ENCODE data around the gene ASPHD1.
A peak's percentile ranks its signal among the peaks of the same experiment; 100 is the strongest.
"Not testable (repeated sequence)": the region's sequence is repeated elsewhere in the genome, so short reads cannot be mapped to it uniquely, and the experiment has no call there.

Gene ASPHD1

DNA sequence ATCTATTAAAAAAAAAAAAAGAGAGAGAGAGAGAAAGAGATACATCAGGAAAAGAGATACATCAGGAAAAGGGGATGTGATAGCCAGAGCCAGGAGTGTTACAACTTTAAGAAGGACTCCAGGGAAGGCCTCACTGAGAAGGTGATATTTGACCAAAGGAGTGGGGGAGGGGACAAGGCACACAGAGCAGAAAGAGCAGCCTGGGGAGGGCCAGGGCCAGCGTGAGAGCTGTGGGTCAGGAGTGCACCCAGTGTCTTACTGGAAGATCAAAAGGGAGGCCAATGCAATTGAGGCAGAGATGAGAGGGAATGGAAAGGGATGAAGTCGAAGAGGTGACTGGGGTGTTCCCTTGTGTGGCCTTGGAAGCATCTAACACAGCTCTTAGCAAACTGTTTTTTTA is 7.7 kb downstream of the ASPHD1 start:
- DNase-seq (ENCODE audit: low read depth in 2 of 2), result no peak

DNA sequence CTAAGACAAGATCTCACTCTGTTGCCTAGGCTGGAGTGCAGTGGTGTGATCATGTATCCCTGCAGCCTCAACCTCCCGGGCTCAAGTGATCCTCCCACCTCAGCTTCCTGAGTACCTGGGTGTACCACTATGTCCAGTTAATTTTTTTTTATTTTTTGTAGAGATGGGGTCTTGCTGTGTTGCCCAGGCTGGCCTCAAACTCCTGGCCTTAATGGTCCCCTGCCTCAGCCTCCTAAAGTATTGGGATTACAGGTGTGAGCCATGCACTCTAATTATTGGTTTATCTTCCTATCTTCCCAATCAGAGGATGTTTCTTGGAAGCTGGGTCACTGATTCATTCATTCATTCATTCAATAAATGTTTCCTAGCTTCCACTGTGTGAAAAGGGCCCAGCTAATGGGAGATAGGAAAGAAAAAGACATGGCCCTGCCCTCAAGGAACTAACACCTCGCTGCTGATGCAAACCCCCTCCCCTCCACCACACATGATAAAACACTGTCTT is 8.5 kb downstream of the ASPHD1 start:
- DNase-seq (ENCODE audit: low read depth in 2 of 2), result no peak

DNA sequence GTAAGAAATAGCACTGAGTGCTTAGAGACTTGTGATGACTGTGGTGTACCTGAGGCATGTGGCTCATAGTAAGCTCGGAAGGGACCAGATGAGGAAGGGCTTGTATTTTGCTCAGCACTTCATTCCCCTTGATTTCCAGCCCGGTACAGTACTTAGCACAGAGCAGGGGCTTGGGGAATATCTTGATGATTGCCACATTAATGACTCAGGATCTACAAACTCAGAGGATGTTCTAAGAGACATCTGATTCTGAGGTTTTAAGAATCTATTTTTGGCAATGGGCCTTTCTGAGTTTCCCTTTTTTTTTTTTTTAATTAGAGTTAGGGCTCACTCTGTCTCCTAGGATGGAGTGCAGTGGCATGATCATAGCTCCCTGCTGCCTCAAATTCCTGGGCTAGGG is 9.1 kb downstream of the ASPHD1 start:
- peak in 1 of 2 experiments; percentile 18 for DNase-seq (ENCODE audit: low read depth in 2 of 2)

DNA sequence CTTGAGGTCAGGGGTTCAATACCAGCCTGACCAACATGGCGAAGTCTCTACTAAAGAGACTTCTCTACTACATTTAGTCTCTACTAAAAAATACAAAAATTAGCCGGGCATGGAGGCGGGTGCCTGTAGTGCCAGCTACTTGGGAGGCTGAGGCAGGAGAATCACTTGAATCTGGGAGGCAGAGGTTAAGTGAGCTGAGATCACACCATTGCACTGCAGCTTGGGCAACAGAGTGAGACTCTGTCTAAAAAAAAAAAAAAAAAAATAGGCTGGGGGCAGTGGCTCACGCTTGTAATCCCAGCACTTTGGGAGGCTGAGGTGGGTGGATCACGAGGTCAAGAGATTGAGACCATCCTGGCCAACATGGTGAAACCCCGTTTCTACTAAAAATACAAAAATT is 9.6 kb downstream of the ASPHD1 start:
- not testable (repeated sequence) for DNase-seq (ENCODE audit: low read depth in 2 of 2)

DNA sequence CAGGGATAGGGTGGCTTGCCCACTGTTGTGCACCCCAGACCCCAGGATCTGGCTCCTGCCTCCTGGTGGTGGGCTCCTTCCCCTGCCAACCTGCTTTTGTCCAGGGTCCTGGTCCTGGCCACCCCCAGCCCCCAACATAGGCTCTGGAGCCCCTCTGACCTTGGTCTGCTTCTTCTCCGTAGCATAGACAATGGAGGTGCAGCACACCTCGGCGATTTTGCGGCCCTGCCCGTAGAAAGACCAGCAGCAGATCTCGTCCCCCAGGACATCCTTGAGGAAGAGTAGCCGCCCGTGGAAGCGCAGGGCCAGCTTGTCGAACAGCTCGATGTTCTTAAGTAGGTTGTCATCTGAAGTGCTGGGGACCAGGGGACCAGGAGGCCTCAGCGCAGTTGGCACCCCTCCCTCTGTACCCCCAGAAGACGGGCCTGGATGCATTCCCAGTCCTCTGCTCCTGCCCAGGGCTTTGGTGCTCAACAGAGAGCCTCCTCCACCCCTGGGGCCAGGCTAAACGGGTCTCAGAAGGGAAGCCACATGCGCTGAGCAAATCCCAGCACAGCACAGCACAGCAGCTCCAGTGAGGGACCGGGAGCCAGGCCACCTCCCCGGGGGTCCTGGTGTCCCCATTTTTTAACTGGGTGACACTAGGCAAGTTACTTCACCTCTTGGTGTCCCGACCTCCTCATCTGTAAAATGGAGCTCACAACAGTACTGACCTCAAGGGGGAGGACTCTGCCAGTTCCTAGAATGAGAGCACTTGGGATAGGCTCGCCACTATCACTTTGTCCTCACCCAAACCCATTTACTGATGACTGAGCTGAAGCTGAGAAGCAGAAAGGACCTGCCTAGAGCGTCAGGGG is 10.8 kb downstream of the ASPHD1 start:
- no peak for DNase-seq (ENCODE audit: low read depth in 2 of 2)

DNA sequence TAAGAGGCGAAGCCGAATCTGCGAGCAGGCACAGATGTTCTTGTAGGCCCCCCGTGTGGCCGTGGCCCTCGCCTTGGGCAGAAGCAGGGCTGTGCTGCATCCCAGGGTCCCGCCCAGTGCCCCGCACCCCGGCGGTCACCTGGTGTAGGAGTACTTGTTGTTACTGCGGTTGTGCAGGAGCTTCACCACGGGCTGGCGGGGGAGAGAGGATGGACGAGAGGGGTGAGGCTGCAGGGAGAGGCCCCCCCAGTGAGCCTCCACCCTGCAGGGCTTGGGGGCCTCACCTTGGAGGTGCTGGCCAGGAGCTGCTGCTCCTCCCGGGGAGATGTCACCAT is 11.4 kb downstream of the ASPHD1 start:
- DNase-seq (ENCODE audit: low read depth in 2 of 2), result no peak

DNA sequence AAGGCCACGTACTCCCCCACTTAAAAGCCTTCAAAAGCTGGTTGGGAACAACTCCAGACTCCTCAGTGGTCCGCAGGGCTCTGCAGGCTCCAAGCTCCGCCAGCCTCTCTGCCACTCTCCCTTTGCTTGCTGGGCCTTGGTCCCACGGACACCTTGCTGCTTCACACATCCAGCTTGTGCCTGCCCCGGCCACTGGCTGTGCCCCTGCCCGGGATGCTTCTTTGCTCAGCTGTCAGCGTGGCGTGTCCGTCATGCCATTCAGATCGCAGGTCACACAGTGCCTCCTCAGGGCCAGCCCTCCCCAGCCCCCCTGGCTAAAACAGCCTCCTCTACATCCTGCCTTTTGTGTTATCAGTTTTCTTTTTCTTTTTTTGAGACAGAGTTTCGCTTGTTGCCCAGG is 11.8 kb downstream of the ASPHD1 start:
- DNase-seq (ENCODE audit: low read depth in 2 of 2), result no peak

DNA sequence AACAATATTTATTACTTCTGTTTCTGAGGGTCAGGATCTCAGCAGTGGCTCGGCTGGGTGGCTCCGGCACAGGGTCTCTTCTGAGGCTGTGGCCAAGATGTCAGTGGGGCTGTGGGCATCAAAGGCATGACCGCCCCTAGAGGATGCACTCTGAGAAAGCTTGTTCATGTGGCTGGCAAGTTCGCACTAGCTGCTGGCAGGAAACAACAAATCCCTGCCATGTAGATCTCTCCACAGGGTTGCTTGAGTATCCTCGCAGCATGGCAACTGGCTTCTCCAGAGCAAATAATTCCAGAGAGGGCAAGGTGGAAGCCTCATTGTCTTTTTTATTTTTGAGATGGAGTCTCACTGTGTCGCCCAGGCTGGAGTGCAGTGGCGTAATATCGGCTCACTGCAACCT is 13.2 kb downstream of the ASPHD1 start:
- no peak for DNase-seq (ENCODE audit: low read depth in 2 of 2)

DNA sequence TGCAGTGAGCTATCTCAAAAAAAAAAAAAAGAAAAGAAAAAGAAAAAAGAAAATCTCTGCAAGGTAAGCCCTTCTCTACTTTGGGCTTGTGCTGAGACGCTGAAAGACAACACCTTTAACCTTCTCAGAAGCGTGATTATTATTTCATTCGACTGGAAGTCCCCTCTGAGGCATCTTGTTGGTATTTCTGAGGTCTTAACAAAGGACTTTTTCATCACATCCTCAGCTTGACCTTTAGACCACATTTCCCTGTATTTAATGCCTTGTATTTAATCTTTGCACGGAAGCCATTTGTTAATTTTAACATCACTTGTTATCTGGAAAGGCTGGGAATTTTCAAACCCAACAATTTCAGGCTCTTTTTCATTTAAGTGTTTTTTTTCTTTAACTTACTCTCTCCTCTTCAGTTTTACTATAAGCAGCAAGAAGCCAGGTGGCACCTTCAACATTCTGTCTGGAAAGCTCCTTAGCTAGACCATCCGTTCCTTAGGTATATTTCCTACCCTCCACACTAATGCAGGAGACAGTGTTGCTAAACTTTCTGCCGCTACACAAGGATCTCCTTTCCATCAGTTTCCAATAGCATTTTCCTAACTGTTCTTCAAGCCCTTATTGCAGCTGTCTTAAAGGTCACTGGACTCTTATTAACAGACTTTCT is 15.4 kb downstream of the ASPHD1 start:
- DNase-seq (ENCODE audit: low read depth in 2 of 2), result no peak

DNA sequence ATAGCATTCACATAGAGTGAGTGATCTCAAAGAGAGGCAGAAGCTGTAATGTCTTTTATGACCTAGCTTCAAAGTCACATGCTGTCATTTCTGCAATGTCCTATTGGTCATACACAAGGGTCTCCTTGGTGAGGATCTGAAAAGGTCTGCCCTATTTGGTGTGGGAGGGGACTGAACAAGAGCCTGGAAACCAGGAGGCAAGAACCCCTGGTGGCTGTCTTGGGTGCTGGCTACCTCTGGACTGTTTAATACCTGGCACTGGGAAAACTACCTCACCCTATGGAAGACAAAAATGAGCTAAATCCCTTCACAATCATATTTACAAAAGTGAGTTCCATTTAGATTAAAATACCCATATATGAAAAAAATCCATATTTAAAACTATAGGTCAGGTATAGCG is 16.7 kb downstream of the ASPHD1 start:
- DNase-seq (ENCODE audit: low read depth in 2 of 2), result no peak

DNA sequence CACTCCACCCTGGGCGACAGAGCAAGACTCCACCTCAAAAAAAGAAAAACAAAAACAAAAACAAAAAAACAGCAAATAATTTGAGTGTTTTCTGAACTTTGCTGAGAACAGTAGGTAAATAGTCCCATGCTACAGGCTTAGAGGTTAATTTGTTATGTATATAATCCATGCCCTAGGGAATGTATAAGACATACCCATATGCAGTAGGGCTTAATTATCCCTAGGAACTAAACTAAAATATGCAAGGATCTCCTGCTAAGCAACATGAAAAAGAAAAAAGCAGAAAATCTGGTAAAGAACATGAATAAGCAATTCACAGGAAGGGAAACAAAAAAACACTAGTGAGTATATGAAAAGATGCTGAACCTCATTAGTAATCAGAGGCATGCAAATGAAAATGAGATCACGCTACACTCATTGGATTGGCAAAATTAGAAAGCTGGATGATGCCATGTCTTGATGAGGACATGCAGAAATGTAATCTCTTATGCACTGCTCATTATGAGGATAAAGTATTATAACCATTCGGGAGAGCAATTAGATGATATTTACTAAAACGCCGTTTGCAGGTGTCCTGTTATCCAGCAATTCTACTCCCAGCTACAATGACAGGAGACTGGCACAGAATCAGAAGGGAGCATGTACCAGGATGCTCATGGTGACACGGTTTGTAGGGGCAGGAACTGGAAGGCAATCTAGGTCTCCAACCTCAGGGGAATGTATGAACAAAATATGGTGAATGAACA is 20.2 kb downstream of the ASPHD1 start:
- DNase-seq (ENCODE audit: low read depth in 2 of 2), result no peak

DNA sequence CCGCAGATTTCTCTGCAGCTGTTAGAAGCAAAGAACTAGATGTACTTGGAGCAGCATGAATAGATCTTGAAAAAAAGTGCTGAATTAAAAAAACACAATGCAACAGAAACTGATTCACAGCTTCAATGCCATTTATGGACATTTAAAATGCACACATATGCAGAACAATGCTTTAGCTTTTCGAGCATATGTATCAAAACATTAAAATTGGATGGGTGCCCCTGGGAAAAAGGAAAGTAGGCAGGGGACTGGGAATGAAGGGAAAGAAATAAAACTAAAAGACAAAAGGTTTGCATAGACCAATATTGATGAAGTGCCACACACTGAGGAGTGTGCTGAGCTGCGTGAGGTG is 20.7 kb downstream of the ASPHD1 start:
- no peak for DNase-seq (ENCODE audit: low read depth in 2 of 2)

DNA sequence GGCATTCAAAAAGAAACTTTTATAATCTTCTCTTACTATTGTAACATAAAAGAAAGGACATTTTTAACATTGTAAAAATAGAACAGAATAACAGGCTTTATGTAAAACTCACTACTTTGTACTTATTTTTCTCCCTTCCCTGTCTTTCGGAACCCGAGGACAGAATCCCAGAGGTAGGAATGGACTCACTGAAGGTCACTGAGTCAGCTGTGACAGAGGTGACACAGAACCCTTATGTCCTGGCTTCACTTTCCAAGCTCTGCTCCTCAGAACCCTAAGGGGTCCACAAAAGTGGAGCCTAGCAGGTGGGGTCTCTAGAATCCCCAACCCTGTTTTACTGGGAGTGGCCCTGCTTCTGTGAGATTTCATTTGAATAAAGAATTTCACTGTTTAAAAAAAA is 22.0 kb downstream of the ASPHD1 start:
- no peak for DNase-seq (ENCODE audit: low read depth in 2 of 2)

DNA sequence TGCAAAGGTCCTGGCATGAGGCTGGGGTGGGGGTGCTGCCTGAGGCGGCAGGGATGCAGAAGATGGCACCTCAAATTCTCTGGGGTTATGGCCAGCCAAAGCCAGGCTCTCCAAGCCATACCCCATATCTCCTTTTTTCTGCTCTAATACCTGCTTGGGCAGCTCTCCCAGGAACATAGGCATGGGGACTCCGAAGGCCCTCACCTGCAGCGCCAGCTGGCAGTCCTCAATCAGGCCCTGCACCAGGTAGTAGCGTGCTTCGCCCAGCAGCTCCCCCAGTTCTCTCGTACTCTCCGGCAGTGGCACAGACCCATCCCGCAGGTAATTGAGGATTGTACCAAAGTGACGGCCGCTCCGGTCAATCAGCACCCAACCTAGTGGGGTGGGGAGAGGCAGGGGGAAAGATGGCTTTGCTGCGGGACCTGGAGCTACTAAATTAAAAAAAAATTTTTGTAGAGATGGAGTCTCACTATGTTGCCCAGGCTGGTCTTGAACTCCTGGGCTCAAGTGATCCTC is 22.8 kb downstream of the ASPHD1 start:
- no peak for DNase-seq (ENCODE audit: low read depth in 2 of 2)

DNA sequence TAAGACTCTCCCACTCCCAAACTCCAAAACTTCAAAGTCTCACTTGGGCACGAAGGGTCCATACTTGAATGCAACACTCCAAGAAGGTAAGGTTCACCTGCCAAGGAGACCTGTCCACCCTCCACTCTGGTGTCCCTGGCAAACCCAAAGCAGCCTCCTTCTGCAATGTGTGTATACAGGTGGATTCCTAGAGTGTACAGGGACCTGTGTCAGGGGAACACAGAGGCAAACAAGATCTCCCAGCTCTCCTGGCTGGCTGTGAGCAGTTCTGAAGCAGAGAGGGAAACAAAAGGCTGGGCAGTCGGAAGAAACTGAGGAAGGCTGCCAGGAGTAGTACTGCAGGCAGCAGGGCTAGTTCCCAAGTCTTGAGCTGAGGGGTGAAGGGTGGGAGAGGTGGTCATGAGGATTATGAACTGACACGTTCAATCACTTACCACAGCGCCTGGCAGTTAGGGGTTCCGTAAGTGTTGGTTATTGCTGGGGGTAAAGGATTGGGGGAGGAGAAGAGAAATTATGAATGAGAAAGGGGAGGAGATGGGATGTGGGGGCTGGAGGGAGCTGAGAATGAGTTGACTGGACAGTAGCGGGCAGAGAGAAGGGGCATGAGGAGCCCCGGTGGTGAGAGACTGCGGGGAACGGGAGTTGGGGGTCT is 24.9 kb downstream of the ASPHD1 start:
- DNase-seq (ENCODE audit: low read depth in 2 of 2), result no peak

DNA sequence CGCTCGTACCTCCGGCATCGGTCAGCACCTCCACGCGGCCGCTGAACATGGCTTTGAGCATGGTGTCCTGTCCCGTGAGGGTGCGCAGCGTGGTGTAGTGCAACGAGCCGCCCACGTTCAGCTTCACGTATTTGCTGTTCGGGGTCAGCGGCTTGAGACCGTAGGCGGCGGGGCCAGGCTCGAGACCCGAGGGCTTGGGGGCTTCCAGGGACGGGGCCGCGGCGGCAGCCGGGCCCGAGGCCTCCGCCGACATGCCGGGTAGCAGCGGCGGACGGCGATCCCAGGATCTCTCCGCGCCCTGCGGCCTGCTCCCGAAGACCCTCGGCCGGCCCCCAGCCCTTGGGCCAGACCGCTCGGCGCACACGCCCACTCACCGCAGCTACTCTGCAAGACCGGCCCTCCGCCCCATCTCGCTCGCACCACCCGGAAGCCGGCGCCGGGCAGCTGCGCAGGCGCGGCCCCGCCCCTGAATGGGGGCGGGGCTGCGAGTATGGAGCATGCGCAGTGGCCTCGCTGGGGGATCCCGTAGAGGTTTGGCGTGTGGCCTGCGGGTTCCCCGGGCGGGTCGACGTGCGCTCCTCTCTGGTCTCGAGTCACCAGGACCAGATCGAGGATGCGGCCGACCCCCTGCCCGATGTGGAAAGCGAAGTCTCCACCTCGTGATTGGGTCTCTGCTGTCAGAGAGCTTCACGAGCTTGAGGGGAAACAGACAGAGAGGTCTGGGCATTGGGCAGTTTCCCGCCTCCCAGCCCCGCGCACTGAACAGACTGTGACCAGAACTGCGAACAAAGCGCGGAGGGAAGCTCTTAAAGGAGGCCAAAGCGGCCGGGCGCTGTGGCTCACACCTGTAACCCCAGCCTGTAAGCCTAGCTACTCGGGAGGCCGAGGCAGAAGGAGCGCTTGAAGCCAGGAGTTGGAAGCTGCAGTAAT is 25.8 kb downstream of the ASPHD1 start, which contains the start of gene KCTD13:
Gene KCTD13 (minus strand): TSS at position 446 of the 930 bp plus-strand sequence. CDS start 193 bp downstream, at position 253.
- peak; percentile 50 to 61 for DNase-seq (ENCODE audit: low read depth in 2 of 2)

DNA sequence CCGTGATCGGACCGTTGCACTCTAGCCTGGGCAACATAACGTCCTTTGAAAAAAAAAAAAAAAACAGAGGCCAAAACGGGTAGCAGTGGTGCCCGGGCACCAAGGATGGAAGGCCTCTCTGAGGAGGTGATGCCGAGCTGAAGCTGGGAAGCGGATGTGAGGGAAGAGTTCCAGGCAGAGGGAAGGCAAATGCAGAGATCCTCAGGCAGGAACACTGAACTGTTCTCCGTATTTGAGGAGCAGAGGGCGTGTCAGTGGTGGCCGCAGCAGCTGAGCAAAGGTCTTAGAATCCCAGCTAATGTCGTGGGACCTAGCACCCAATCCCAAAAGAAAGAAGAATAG is 26.4 kb downstream of the ASPHD1 start:
- no peak for DNase-seq (ENCODE audit: low read depth in 2 of 2)

DNA sequence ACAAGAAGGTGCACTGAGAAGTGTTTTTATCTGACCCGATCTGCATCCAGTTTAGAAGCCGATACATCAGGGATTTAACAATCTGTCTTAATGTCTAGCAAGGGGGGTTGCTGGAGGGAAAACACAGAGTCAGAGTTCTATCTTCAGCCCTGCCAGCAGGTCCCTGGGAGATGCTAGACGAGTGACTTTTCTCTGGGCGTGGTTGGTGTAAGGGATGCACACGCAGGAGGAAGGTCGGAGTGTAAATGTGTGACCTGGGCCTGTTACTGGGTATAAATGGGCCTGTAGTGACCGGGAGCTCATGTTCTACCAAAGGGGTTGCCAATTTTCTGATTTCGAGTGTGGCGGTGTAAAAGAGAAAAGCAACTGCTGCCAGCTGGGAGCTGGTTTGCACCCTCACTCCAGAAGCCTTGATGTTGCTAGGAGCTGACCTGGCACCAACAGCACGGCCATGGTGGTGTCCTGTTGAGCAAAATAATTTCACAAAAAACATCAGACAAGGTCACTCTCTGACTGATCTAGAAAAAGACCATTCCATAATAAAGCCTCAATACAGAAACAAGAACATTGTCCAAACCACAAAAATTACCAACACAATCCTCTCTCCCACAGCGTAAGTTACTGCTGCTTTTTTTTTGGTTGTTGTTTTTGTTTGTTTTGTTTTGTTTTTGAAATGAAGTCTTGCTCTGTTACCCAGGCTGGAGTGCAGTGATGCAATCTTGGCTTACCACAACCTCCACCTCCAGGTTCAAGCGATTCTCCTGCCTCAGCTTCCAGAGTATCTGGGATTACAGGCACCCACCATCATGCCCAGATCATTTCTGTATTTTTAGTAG is 27.0 kb downstream of the ASPHD1 start:
- no peak for DNase-seq (ENCODE audit: low read depth in 2 of 2)

DNA sequence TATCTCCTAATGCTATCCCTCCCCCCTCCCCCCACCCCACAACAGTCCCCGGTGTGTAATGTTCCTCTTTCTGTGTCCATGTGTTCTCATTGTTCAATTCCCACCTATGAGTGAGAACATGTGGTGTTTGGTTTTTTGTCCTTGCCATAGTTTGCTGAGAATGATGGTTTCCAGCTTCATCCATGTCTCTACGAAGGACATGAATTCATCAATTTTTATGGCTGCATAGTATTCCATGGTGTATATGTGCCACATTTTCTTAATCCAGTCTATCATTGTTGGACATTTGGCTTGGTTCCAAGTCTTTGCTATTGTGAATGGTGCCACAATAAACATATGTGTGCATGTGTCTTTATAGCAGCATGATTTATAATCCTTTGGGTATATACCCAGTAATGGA is 31.5 kb downstream of the ASPHD1 start:
- not testable (repeated sequence) for DNase-seq (ENCODE audit: low read depth in 2 of 2)

DNA sequence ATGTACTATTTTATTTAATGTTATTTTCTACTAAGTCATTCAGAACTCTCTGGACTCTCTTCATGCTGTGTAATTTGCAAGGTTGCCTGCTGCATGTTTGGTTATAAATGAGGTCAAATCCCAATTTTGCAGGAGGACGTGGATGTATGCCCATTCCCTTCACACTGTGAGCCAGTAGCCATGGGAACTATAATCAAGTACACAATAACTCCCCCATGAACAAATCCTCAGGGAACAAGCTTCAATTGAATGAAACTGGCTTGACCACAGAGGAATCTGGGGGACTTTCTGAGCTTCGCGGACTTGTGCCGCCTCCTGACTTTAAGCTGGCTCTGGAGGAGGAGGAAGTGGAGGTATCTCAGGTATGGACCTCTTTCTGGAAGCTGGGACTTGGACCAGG is 40.4 kb downstream of the ASPHD1 start:
- DNase-seq (ENCODE audit: low read depth in 2 of 2), result no peak
